GM23338 (cell line): ENCODE results near the gene BEST2. TPM values are rescaled to one million over a fixed set of nuclear protein-coding genes. Genes with fewer than 3 reads are reported as not detected.

Source experiments
- ATAC-seq: fragments of 200-7000 bp; cut with Tn5 transposase; 3 replicates; pipeline ENCODE4 v1.9.1; 2020
- DNase-seq: peaks from one replicate; pipeline ENCODE4 v3.0.0-alpha.2; 2015; ENCODE audit warnings: low spot score
- H2AFZ ChIP-seq: fragments of 200-600 bp; sonication (generic); 2 replicates; pipeline ENCODE4 v1.8.0; 2016; ENCODE audit warnings: antibody characterized with exemption, mild to moderate bottlenecking, moderate library complexity
- H3F3A ChIP-seq: fragments of 200-600 bp; sonication (generic); replicated peaks from 2 replicates; pipeline ENCODE4 v1.8.0; 2017; ENCODE audit warnings: antibody characterized with exemption, mixed run types, low read depth
- H3K27ac ChIP-seq: fragments of 200-600 bp; sonication (generic); 2 replicates; pipeline ENCODE4 v1.6.1; 2016; ENCODE audit warnings: low read depth
- H3K27me3 ChIP-seq: fragments of 200-600 bp; sonication (generic); 2 replicates; pipeline ENCODE4 v1.8.0; 2016; ENCODE audit warnings: mild to moderate bottlenecking, mixed run types, moderate library complexity; ENCODE audit not compliant: insufficient read depth
- H3K36me3 ChIP-seq: fragments of 200-600 bp; sonication (generic); 2 replicates; pipeline ENCODE4 v1.8.0; 2016; ENCODE audit warnings: mild to moderate bottlenecking; ENCODE audit not compliant: insufficient read depth
- H3K4me1 ChIP-seq: fragments of 200-600 bp; sonication (generic); 2 replicates; pipeline ENCODE4 v1.8.0; 2016; ENCODE audit warnings: mild to moderate bottlenecking, moderate library complexity; ENCODE audit not compliant: insufficient read depth
- H3K4me2 ChIP-seq: fragments of 200-600 bp; sonication (generic); 2 replicates; pipeline ENCODE4 v1.7.1; 2017; ENCODE audit warnings: mixed run types
- H3K4me3 ChIP-seq: fragments of 200-600 bp; sonication (generic); 2 replicates; pipeline ENCODE4 v1.6.1; 2016; ENCODE audit warnings: mixed run types
- H3K79me2 ChIP-seq: fragments of 200-600 bp; sonication (generic); replicated peaks from 2 replicates; pipeline ENCODE4 v1.8.0; 2017; ENCODE audit warnings: mild to moderate bottlenecking; ENCODE audit not compliant: insufficient read depth
- H3K9me2 ChIP-seq: fragments of 200-600 bp; sonication (generic); 2 replicates; pipeline ENCODE4 v1.8.0; 2017; ENCODE audit not compliant: insufficient read depth
- H4K20me1 ChIP-seq: fragments of 200-600 bp; sonication (generic); replicated peaks from 2 replicates; pipeline ENCODE4 v1.8.0; 2017; ENCODE audit warnings: mild to moderate bottlenecking; ENCODE audit not compliant: insufficient read depth
- H3K27ac Mint-ChIP-seq: 2 replicates; pipeline ENCODE4 v1.8.0; 2020; ENCODE audit warnings: inconsistent platforms, mild to moderate bottlenecking, moderate library complexity, mixed read lengths
- H3K27me3 Mint-ChIP-seq: 3 replicates; pipeline ENCODE4 v1.8.0; 2022; ENCODE audit warnings: low read depth, mild to moderate bottlenecking, moderate library complexity, mixed read lengths, inconsistent platforms; ENCODE audit not compliant: insufficient read depth, poor library complexity
- H3K36me3 Mint-ChIP-seq: 3 replicates; pipeline ENCODE4 v1.8.0; 2021; ENCODE audit warnings: low read depth, mild to moderate bottlenecking, inconsistent platforms, moderate library complexity, mixed read lengths
- H3K4me1 Mint-ChIP-seq: 3 replicates; pipeline ENCODE4 v1.8.0; 2020; ENCODE audit warnings: mild to moderate bottlenecking, inconsistent platforms, mixed read lengths
- H3K4me3 Mint-ChIP-seq: 3 replicates; pipeline ENCODE4 v1.8.0; 2021; ENCODE audit warnings: moderate library complexity, mild to moderate bottlenecking, inconsistent platforms, mixed read lengths
- H3K9me3 Mint-ChIP-seq: 3 replicates; pipeline ENCODE4 v1.8.0; 2020; ENCODE audit warnings: moderate library complexity, mild to moderate bottlenecking, inconsistent platforms, mixed read lengths
- ETS1 ChIP-seq: IDR thresholded peaks from 2 replicates; pipeline ENCODE4 v1.6.1; 2016; ENCODE audit warnings: antibody characterized with exemption
- EZH2 ChIP-seq: fragments of 200-600 bp; sonication (generic); IDR thresholded peaks from one replicate; pipeline ENCODE4 v1.8.0; 2017; ENCODE audit warnings: antibody characterized with exemption, mild to moderate bottlenecking, low read depth; ENCODE audit not compliant: unreplicated experiment
- NANOG ChIP-seq: IDR thresholded peaks from 2 replicates; pipeline ENCODE4 v1.6.1; 2016; ENCODE audit warnings: antibody characterized with exemption, borderline replicate concordance
- POLR2AphosphoS5 ChIP-seq: IDR thresholded peaks from 2 replicates; pipeline ENCODE4 v1.6.1; 2016; ENCODE audit warnings: antibody characterized with exemption, low read depth
- REST ChIP-seq: IDR thresholded peaks from one replicate; pipeline ENCODE4 v1.6.1; 2018; ENCODE audit warnings: antibody characterized with exemption; ENCODE audit not compliant: unreplicated experiment
- ZNF114 ChIP-seq: fragments of 250-450 bp; sonication (Bioruptor Pico); IDR thresholded peaks from 2 replicates; pipeline ENCODE4 v1.5.0; 2020; ENCODE audit warnings: mild to moderate bottlenecking, moderate library complexity
- polyA plus RNA-seq: library from polyadenylated mRNA; unstranded; fragments of >200 nt; fragmentation: Nextera tagmentation; extraction: Ambion mirVana; gene quantifications from 2 replicates; pipeline ENCODE4 v1.2.1, GENCODE V29; 2016
- total RNA-seq: library from RNA; depleted of rRNA; stranded (reverse); fragments of >200 nt; shearing (Covaris generic); gene quantifications from 2 replicates; pipeline ENCODE4 v1.2.3, GENCODE V29; 2014

The BEST2 gene
- total and polyA plus RNA-seq, 2 experiments from 2014 or later = 1.2 to 10.4 TPM

- H3K27ac Mint-ChIP-seq = no peak overlapping the region
- Histone ChIP-seq H3F3A (peaks cover 29% of the 10 kb centered on the region; the same call in 1 of the 2 replicates), H3K4me2 (peak overlapping the region; percentile 96), H3K27me3 (peaks cover 27% of the 10 kb centered on the region), H3K79me2 (no peaks in the 10 kb centered on the region), H4K20me1 (no peaks in the 10 kb centered on the region), H3K4me3 (peak overlapping the region; percentile 83), H3K9me2 (no peaks in the 10 kb centered on the region), H2AFZ (peak overlapping the region; percentile 78), H3K36me3 (no peaks in the 10 kb centered on the region), H3K4me1 (peaks cover 34% of the 10 kb centered on the region), H3K27ac (peak overlapping the region; percentile 87)
- H3K9me3 Mint-ChIP-seq = peaks cover 3% of the 10 kb centered on the region; the same call in 2 of the 3 replicates
- peaks cover 46% of the 10 kb centered on the region for H3K27me3 Mint-ChIP-seq
- H3K4me3 Mint-ChIP-seq = peak overlapping the region; percentile 85
- peaks cover 27% of the 10 kb centered on the region for H3K4me1 Mint-ChIP-seq
- ATAC-seq = peak; percentile 44
- peaks cover 3% of the 10 kb centered on the region; the same call in 1 of the 3 replicates for H3K36me3 Mint-ChIP-seq
- peak; percentile 98 for DNase-seq
- no peak for TF ChIP-seq EZH2
- TF ChIP-seq ZNF114 = no peak
- peak; percentile 50; the same call in 1 of the 2 replicates for TF ChIP-seq POLR2AphosphoS5
- 0 out of 2 replicates have a peak, but pooled peaks have one; percentile 21 for TF ChIP-seq ETS1
Observed at GRCh38 chr19:12789904-12790619, 38.5 kb downstream of the BEST2 start.

GRCh38 chr19:12790628-12791344, 39.2 kb downstream of the BEST2 start:
- Histone ChIP-seq H3K4me3 (peak overlapping the region; percentile 83), H2AFZ (peak overlapping the region; percentile 78), H3K36me3 (no peaks in the 10 kb centered on the region), H3K27ac (no peak overlapping the region), H3K4me1 (peaks cover 37% of the 10 kb centered on the region), H3K4me2 (peak overlapping the region; percentile 96), H4K20me1 (no peaks in the 10 kb centered on the region), H3K79me2 (no peaks in the 10 kb centered on the region), H3F3A (peaks cover 29% of the 10 kb centered on the region; the same call in 1 of the 2 replicates), H3K9me2 (no peaks in the 10 kb centered on the region), H3K27me3 (peaks cover 27% of the 10 kb centered on the region)
- ATAC-seq (no peak), DNase-seq (no peak)
- TF ChIP-seq REST = no peak
- TF ChIP-seq NANOG = no peak
- peaks cover 29% of the 10 kb centered on the region for H3K4me1 Mint-ChIP-seq
- H3K36me3 Mint-ChIP-seq = peaks cover 3% of the 10 kb centered on the region; the same call in 1 of the 3 replicates
- peaks cover 3% of the 10 kb centered on the region; the same call in 2 of the 3 replicates for H3K9me3 Mint-ChIP-seq
- no peak overlapping the region for H3K27ac Mint-ChIP-seq
- peaks cover 46% of the 10 kb centered on the region for H3K27me3 Mint-ChIP-seq
- peak overlapping the region; percentile 85 for H3K4me3 Mint-ChIP-seq
